CD4-positive, alpha-beta T cell treated with Interleukin-17A for 1 hour (primary cell): ENCODE data around the gene MACROH2A1.

Experiments
- DNase-seq: peaks from one replicate; pipeline ENCODE4 v3.0.0-alpha.2; 2020

The MACROH2A1 gene

GRCh38 chr5:135398855-135399793, at the start of gene MACROH2A1:
Gene MACROH2A1 (minus strand): TSS chr5:135399231. CDS start chr5:135389093, 10,138 bp downstream.
- DNase-seq, result peak; percentile 82

- DNase-seq, result no peak
Measured at GRCh38 chr5:135448071-135448739, 49.2 kb upstream of the MACROH2A1 start.

DNA sequence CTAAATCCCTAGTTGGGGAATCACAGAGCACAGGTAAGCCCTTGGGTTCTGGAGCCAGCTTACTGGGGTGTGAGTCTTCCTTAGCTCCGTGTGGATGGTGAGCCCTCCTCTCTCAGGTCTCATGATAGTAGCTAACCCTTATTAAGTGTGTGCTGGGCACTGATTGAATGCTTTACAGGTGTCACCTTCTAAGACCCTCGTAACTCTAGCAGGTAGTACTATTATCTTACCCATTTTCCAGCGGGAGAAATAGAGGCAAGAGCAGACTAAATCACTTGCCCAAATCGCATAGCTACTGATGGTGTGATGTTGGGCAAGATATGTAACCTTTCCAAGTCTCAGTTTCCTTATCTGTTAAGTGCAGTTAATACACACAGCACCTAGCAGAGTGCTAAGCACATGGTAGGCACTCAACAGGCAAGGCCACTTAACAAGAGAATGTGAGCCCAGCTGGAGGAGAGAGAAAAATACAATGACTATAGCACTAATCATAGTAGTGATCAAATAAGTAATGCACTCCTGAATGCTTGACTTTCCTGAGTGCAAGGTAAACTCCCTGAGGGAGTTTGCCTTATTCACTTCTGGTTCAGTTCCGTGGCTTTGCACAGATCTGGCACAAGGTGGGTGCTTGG, 48.4 kb upstream of the MACROH2A1 start, which contains the start of gene DCANP1:
DCANP1 (minus strand) TSS at position 51 of the 632 bp plus-strand sequence. CDS start 240 bp downstream, outside the sequence.
- no peak for DNase-seq

DNA sequence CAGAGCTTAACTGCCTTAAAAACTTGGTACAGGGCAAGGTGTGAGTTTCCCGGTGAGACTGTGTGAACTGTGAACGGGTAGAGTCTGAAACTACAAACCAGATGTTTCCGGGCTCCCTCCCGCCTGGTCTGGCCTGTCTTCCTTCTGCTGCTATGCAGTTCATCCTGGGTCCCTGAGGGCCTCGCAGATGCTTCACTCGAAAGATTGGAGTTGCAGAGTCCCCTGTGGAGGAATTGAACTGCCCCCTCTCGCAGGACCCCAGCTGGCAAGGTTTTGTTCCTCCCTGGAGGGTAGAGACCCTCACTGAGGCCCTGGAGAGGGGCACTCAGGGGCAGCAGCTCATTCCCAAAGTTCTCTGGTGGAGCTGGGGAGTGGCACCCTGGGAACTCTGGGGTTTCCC, 47.6 kb upstream of the MACROH2A1 start:
- no peak for DNase-seq

DNA sequence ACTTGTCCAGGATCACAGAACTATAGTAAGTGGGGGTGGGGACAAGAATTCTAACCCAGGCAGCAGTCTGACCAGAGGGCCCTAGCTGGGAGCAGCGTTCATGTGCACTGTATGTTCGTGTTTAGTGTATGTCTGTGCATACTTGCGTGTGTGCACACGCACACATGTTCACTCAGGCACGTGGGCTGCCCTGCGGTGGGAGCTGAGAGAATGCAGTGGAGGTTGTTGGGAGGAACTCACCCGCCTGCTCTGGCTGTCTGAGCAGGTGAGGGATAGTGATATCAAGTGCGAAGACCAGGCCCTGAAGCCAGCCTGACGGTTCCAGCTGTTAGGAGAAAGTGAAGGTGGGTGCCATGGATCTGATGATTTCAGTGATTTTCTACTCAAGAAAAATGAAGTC, 47.2 kb upstream of the MACROH2A1 start:
- DNase-seq, result no peak

DNA sequence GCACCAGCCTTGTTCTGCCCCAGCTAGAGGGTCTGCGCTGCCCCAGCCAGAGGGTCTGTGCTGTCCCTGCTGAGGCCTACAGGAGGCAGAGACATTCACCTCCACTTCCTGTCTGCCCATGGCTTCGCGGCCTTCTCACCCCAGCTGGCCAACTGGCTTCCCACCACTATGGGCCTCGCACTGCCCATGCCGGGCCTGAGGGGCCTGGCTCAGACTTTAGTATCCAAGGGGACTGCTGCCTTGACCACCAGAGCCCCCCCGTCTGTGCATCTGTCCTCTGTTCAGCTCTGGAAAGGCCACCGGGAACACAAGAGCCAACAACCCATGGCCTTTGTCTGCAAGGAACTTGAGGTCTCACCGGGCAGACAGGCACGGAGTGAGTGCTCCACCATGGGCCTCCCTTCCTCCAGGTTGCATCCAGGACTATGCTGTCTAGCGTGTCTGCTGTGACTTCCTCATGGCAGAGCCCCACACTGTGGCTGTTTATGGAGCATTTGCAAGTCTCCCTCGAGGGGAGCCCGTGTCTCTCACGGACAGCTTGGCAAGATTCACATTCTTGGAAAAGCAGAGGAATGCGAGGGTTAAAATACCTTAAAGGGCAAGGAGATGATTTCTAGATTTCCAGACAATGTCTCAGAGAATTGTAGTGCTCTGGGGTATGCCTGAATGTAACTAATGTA, 46.4 kb upstream of the MACROH2A1 start:
- DNase-seq, result no peak

- no peak for DNase-seq
Measured at GRCh38 chr5:135444881-135445280, 45.9 kb upstream of the MACROH2A1 start.

- DNase-seq, result no peak
Measured at GRCh38 chr5:135444360-135444759, 45.3 kb upstream of the MACROH2A1 start.

DNA sequence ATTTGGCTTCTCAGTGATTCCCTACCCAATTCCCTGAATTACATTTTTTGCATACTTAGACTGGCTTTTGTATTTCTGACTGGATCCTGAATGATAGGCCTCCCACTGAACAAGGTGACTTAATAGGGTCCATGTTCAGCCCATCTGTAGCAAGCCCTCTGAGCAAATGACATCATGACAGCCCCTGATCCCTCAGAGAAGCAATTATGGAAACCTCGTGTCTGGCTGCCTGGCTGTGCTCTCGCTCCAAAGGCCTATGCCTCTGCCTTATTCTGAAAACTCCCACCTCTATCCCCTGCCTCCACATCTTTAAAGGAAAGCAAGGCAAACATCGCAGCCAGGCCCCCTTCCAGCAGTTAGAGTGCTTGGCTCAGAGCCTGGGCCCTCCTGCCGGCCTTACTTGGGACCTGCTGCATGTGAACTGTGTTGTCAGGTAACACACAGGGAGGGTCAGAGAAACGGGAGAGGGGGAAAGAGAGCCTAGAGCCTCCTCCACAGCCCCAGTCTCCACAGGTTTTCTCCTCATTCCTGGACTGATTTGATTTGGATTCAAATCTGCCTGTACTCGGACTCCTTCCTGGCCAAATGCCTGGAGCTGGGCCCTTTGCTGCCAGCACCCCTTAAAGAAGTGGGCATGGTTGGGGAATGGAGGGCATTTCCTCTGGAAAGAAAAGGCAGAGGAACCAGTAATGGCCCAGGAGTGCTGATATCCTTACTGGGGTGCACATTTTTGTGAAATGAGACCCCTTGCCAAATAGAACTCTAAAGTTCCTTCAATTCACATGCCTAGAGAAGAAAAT, 44.3 kb upstream of the MACROH2A1 start:
- no peak for DNase-seq

GRCh38 chr5:135442431-135443160, 43.6 kb upstream of the MACROH2A1 start:
- no peak for DNase-seq

DNA sequence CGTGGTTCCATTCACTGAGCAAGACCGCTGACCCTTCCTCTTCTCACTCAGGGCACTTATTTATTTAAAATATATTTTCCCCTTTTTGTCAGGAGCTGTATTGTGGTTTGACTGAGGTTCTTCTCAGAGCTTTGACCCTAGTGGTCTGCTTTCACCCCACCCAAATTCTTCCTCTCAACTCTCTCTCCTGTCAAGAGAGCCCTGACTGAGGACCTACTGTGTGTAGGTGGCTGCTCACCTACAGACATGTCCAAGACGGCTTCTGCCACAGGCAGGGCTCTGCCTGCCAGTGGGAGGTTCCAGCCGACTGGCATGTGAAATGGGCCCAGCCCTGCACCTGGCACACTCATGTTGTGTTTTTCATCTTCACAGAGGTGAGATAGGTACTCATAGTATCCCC, 42.9 kb upstream of the MACROH2A1 start:
- no peak for DNase-seq

DNA sequence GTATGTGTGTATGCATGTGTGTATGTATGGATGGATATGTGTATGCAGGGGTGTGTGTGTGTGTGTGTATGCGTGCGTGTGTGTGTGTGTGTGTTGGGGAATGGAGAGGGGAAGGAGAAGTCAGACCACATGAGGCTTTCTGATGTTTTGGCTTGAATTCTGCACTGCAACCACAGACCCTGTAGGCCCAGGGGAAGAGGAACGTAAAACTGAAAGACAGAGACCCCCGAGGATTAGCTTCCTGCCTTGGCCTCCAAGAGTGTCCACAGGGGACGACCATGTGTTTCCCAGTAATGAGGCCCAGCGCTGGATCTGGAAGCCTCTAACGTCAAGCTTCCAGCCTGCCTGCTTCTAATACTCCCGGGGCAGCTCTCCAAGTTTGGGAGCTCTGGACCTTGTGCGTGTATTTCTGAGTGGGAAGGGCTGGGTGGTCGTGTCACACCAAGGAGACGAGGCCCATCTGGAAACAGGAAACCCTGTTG, 42.4 kb upstream of the MACROH2A1 start:
- DNase-seq, result no peak

DNA sequence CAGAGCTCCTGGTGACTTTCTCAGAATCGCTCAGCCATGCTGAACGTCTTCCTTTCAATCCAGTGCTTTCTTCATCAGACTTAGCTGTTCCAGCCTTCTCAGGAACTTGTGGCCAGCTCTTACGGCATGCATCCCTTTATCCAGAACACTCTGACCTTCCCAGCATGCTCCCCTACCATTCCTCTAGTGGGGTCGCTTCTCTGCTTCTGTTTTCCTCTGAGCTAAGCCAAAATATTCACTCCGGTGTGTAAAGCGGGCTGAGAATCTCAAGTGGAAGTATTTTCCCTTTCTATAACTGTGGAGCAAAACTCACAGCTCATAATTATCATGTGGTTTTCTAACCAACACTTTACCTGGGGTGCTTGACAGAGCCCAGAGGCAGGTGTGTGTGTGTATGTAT, 41.9 kb upstream of the MACROH2A1 start:
- DNase-seq, result no peak

DNA sequence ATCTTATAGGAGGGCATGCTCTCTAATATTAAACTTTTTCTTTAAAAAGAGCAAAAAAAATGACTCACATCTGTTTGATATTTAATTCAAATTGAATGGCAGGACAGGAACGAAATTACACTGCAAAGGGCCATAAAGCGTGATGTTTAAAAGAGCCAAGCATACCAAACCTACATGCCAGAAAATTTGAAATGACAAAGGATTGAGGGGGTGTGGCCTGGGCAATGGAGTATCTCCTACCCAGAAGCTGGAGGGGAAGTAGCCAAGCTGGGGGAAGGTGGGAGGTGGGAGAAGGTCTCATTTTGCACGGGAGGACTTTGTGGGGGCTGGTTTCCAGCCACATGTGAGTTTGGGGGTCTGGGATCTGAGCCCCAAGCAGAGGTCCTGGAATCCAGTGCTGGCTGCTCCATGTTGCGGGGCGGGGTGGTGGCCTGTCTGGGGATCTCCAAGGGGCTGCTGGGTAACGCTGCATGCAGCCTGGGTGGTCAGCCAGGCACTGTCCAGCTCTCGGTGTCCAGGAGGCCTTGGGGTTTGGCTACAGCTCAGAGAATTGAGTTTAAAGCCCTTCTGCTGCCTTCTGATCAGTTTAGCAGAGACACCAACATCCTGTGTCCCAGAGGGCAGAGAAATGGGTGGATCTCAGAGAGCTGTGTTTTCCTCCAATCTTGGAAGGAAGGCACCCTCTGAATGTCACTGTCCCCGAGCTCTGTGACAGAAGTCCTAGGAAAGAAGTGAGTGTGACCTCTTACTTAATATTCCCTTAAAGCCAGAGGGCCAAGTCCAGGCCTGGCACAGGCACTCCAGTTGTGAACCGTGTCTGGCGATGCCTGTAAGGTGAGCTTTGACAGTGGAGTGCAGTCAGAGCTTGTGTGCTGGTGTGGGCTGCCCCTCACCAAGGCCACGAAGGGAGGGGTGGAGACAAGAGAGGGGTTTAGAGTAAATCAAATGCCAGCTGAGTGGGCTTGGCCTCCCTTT, 40.5 kb upstream of the MACROH2A1 start:
- no peak for DNase-seq

- no peak for DNase-seq
Measured at GRCh38 chr5:135438636-135439221, 39.7 kb upstream of the MACROH2A1 start.

DNA sequence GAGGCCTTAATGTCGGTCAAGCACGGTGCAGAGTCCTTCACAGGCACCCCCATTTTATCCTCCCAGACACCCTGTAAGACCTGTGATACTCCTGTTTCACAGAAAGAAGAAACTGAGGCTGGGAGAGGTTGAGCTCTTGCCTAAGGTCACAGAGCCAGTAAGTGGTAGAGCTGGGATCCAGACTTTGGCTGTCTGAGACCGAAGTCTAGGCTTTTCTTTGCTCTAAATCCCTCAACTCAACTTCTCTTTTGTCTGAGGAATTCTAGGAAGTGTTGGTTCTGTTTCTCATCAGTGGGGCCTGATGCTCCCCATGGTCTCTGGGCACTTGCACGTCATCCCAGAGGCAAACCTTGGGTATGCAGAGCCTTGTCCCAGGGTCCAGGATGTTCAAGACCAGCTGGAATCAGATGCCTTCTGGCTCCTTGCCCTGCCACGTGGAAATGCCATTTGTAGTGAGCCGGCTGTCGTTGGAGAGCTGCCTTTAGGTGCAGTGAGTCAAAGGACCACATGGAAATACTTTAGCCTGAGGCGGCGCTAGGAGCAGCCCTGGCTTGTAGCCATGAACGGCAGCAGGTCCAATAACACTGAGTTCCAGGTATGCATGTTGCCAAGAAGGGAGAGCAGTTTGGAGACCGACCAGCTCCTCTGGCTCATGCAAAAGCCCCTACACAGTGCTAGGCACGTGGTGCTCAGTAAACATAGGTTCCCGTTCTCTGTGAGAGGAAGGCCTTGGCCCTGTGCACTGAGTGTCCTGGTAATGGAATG, 38.9 kb upstream of the MACROH2A1 start:
- DNase-seq, result no peak

GRCh38 chr5:135437422-135437795, 38.4 kb upstream of the MACROH2A1 start:
- peak; percentile 21 for DNase-seq

GRCh38 chr5:135436951-135437418, 38.0 kb upstream of the MACROH2A1 start:
- DNase-seq, result no peak
